A549 (cell line): ENCODE data around the gene FPR2. TPM values are rescaled to one million over a fixed set of nuclear protein-coding genes. Genes with fewer than 3 reads are reported as not detected.

Source experiments
- ATAC-seq, 2 experiments: fragments of 200-7000 bp in 1 of 2; fragments of >200 bp in 1 of 2; cut with Nextera tagmentation in 1 of 2; cut with Tn5 transposase in 1 of 2; 3 replicates each; pipeline versions ENCODE4 v1.8.0 to v1.9.1; 2018 to 2020; ENCODE audit warnings: mild to moderate bottlenecking in 1 of 2, moderate library complexity in 1 of 2
- CTCF ChIA-PET: fragments of 300-600 bp; sonication (Branson Sonifier 250); formaldehyde crosslinking; extraction: SDS; loops from one replicate; lab custom pipeline; 2021; ENCODE audit warnings: antibody characterized with exemption, inconsistent platforms; lab: Yijun Ruan, JAX
- POLR2A ChIA-PET: fragments of 350-600 bp; formaldehyde crosslinking; extraction: SDS; loops from one replicate; lab custom pipeline; 2021; ENCODE audit warnings: antibody characterized with exemption, inconsistent platforms; lab: Yijun Ruan, JAX
- DNase-seq, 2 experiments: peaks; one replicate each; pipeline versions ENCODE4 v3.0.0 to v3.0.0-alpha.2; 2011 to 2016; ENCODE audit warnings: low read depth in 1 of 2, low spot score in 1 of 2
- FAIRE-seq: peaks from 2 replicates; lab custom pipeline; 2011; peaks lifted over from hg19 to GRCh38; lab: Jason Lieb, UNC
- H3K27ac ChIP-seq, 2 experiments: fragments of >200 bp; sonication (Bioruptor Twin); formaldehyde crosslinking; 3 replicates each; pipeline ENCODE4 v1.5.1; 2016 to 2017
- H3K4me1 ChIP-seq: fragments of >200 bp; sonication (Bioruptor Twin); formaldehyde crosslinking; 3 replicates; pipeline ENCODE4 v1.6.1; 2016
- H3K4me2 ChIP-seq: fragments of >200 bp; sonication (Bioruptor Twin); formaldehyde crosslinking; 3 replicates; pipeline ENCODE4 v1.6.1; 2016
- H3K4me3 ChIP-seq: fragments of >200 bp; sonication (Bioruptor Twin); formaldehyde crosslinking; 3 replicates; pipeline ENCODE4 v1.5.1; 2016
- H3K9me3 ChIP-seq: fragments of >200 bp; sonication (Bioruptor Twin); formaldehyde crosslinking; 3 replicates; pipeline ENCODE4 v1.6.1; 2016
- BHLHE40 ChIP-seq: IDR thresholded peaks from 2 replicates; pipeline ENCODE4 v1.6.1; 2012; ENCODE audit warnings: low read depth, low read length, inconsistent platforms
- CHD4 ChIP-seq: fragments of 200-600 bp; sonication (generic); IDR thresholded peaks from 2 replicates; pipeline ENCODE4 v1.6.1; 2016; ENCODE audit warnings: antibody characterized with exemption, mild to moderate bottlenecking, borderline replicate concordance
- EHMT2 ChIP-seq: fragments of 200-600 bp; sonication (generic); IDR thresholded peaks from 2 replicates; pipeline ENCODE4 v1.6.1; 2016; ENCODE audit warnings: antibody characterized with exemption, low read depth, mild to moderate bottlenecking, moderate library complexity
- FOSL2 ChIP-seq, 2 experiments: fragments of 450-650 bp in 1 of 2; fragments of >200 bp in 1 of 2; sonication (Bioruptor Twin) in 1 of 2; formaldehyde crosslinking; IDR thresholded peaks; 2 replicates each; pipeline versions ENCODE4 v1.5.0 to v1.6.1; 2016 to 2020; ENCODE audit warnings: mild to moderate bottlenecking in 1 of 2, moderate library complexity in 1 of 2
- HMGXB4 ChIP-seq: fragments of 250-450 bp; sonication (Bioruptor Pico); IDR thresholded peaks from 2 replicates; pipeline ENCODE4 v1.5.0; 2021; ENCODE audit warnings: mild to moderate bottlenecking, moderate library complexity, borderline replicate concordance
- HOXA7 ChIP-seq: fragments of 250-450 bp; sonication (Bioruptor Pico); IDR thresholded peaks from 2 replicates; pipeline ENCODE4 v1.5.0; 2020; ENCODE audit warnings: mild to moderate bottlenecking, moderate library complexity
- HOXB13 ChIP-seq: fragments of 250-450 bp; sonication (Bioruptor Pico); IDR thresholded peaks from 2 replicates; pipeline ENCODE4 v1.5.0; 2020; ENCODE audit warnings: low read depth, mild to moderate bottlenecking, moderate library complexity
- JUNB ChIP-seq: fragments of >200 bp; sonication (Bioruptor Twin); formaldehyde crosslinking; IDR thresholded peaks from 2 replicates; pipeline ENCODE4 v1.6.1; 2016
- KDM1A ChIP-seq: fragments of 200-600 bp; sonication (generic); IDR thresholded peaks from 2 replicates; pipeline ENCODE4 v1.6.1; 2016; ENCODE audit warnings: low read depth, mild to moderate bottlenecking
- MAFK ChIP-seq: fragments of 450-650 bp; IDR thresholded peaks from 2 replicates; pipeline ENCODE4 v1.6.1; 2014; ENCODE audit not compliant: partially characterized antibody
- NPAS2 ChIP-seq: fragments of 250-450 bp; sonication (Bioruptor Pico); IDR thresholded peaks from 2 replicates; pipeline ENCODE4 v1.8.0; 2022; ENCODE audit warnings: mild to moderate bottlenecking, moderate library complexity, borderline replicate concordance
- NR3C1 ChIP-seq: fragments of >200 bp; sonication (Bioruptor Twin); formaldehyde crosslinking; IDR thresholded peaks from 3 replicates; pipeline ENCODE4 v1.6.1; 2017
- PHF8 ChIP-seq: fragments of 200-600 bp; sonication (generic); IDR thresholded peaks from 2 replicates; pipeline ENCODE4 v1.6.1; 2016; ENCODE audit warnings: low read depth, mild to moderate bottlenecking, antibody characterized with exemption, moderate library complexity, borderline replicate concordance
- POLR2A ChIP-seq: IDR thresholded peaks from 2 replicates; pipeline ENCODE4 v1.6.1; 2012; ENCODE audit warnings: mild to moderate bottlenecking, low read length
- POLR2AphosphoS2 ChIP-seq: conservative IDR thresholded peaks from 2 replicates; pipeline ENCODE4 v1.6.1; 2012; ENCODE audit warnings: low read length, improper control_type of control experiment, inconsistent platforms
- RARB ChIP-seq: fragments of 250-450 bp; sonication (Bioruptor Pico); IDR thresholded peaks from 2 replicates; pipeline ENCODE4 v1.8.0; 2021; ENCODE audit warnings: mild to moderate bottlenecking, moderate library complexity
- RCOR1 ChIP-seq: fragments of 150-350 bp; IDR thresholded peaks from 2 replicates; pipeline ENCODE4 v1.6.1; 2014; ENCODE audit warnings: antibody characterized with exemption, low read length, low read depth
- RFX5 ChIP-seq: fragments of 450-650 bp; IDR thresholded peaks from 2 replicates; pipeline ENCODE4 v1.7.1; 2014; ENCODE audit warnings: antibody characterized with exemption, mild to moderate bottlenecking, moderate library complexity
- SMC3 ChIP-seq: fragments of >200 bp; sonication (Bioruptor Twin); formaldehyde crosslinking; IDR thresholded peaks from 3 replicates; pipeline ENCODE4 v1.6.1; 2018; ENCODE audit warnings: inconsistent platforms
- TFCP2L1 ChIP-seq: fragments of 250-450 bp; sonication (Bioruptor Pico); IDR thresholded peaks from 2 replicates; pipeline ENCODE4 v1.5.0; 2021; ENCODE audit warnings: mild to moderate bottlenecking
- USF2 ChIP-seq: fragments of 450-650 bp; IDR thresholded peaks from 2 replicates; pipeline ENCODE4 v1.6.1; 2014; ENCODE audit warnings: antibody characterized with exemption
- ZC3H11A ChIP-seq: fragments of 450-650 bp; IDR thresholded peaks from 2 replicates; pipeline ENCODE4 v1.6.1; 2014; ENCODE audit warnings: antibody characterized with exemption, mild to moderate bottlenecking
- ZFP36 ChIP-seq: fragments of 450-650 bp; IDR thresholded peaks from 2 replicates; pipeline ENCODE4 v1.6.1; 2014; ENCODE audit warnings: borderline replicate concordance; ENCODE audit not compliant: partially characterized antibody
- ZSCAN20 ChIP-seq: fragments of 250-450 bp; sonication (Bioruptor Pico); IDR thresholded peaks from 2 replicates; pipeline ENCODE4 v1.8.0; 2022; ENCODE audit warnings: mild to moderate bottlenecking, moderate library complexity
- WGBS: methylation state at CpG from one replicate; pipeline ENCODE4 v1.1.6; 2017; ENCODE audit errors: missing lambda C conversion rate; 5-methylcytosine and 5-hydroxymethylcytosine counted together
- polyA plus RNA-seq, 4 experiments: library from polyadenylated mRNA; depleted of rRNA in 3 of 4; stranded (reverse); fragments of >200 nt; fragmentation: RNase III in 1 of 4; extraction: RNeasy Plus Mini Kit Qiagen cat#74134 plus additional on column Dnase treatment in 1 of 4; gene quantifications; 2 replicates in 3 of 4; 3 replicates in 1 of 4; pipeline ENCODE4 v1.2.3, GENCODE V29; 2011 to 2017
- TF ChIP-seq, protein P1 (sequence below): IDR thresholded peaks from 2 replicates; pipeline ENCODE4 v1.6.1; 2012
- TF ChIP-seq, protein P2 (sequence below): fragments of 150-350 bp; IDR thresholded peaks from 2 replicates; pipeline ENCODE4 v1.6.1; 2014; ENCODE audit warnings: low read depth, mild to moderate bottlenecking, low read length

The FPR2 gene
- polyA plus RNA-seq, 2 of the 4 experiments (the other 2 are of a cell fraction), result not detected

DNA sequence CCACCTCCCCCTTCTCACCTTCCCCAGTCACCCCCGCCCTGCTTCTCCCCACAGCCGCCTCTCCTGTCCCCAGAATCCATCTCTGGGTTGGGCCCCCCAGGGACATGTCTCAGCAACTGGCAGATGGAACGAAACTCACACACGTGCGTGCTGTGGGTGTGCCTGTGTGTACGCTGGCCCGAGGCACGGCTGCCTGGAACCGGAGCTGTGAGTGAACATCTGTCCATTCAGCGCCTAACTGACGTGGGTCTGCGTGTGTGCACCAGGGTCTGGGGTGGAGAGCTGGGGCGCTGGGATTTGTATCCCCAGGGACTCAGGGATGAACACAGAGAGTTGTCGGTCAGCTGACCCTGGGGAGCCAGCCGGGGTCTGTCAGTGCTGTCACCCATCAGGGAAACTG is 36.4 kb upstream of the FPR2 start:
- ChIA-PET CTCF (interaction anchor here (0.7 to 1.2 kb wide), 2 partner anchors 13 to 65 kb away, joined by 3 to 5 read pairs; no protein-coding TSS in a partner anchor), POLR2A (no interaction called here)
- Histone ChIP-seq H3K4me2 (no peak overlapping the region), H3K9me3 (peaks cover 42% of the 10 kb centered on the region), H3K4me1 (no peaks in the 10 kb centered on the region), H3K4me3 (no peak overlapping the region), H3K27ac (no peak overlapping the region)
- no peak for FAIRE-seq
- DNase-seq, result no peak
- no peak for ATAC-seq
- WGBS, result 29% methylated on average over 12 of the region's 15 CpGs
- no peak for TF ChIP-seq POLR2AphosphoS2
- no peak for TF ChIP-seq HOXA7
- no peak for TF ChIP-seq CHD4
- TF ChIP-seq NR3C1, result no peak
- TF ChIP-seq TFCP2L1 (CRISPR knock-in tag), result no peak
- TF ChIP-seq ZC3H11A, result no peak
- TF ChIP-seq, protein P1, sequence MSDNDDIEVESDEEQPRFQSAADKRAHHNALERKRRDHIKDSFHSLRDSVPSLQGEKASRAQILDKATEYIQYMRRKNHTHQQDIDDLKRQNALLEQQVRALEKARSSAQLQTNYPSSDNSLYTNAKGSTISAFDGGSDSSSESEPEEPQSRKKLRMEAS, result no peak
- no peak for TF ChIP-seq ZSCAN20
- TF ChIP-seq, protein P2, sequence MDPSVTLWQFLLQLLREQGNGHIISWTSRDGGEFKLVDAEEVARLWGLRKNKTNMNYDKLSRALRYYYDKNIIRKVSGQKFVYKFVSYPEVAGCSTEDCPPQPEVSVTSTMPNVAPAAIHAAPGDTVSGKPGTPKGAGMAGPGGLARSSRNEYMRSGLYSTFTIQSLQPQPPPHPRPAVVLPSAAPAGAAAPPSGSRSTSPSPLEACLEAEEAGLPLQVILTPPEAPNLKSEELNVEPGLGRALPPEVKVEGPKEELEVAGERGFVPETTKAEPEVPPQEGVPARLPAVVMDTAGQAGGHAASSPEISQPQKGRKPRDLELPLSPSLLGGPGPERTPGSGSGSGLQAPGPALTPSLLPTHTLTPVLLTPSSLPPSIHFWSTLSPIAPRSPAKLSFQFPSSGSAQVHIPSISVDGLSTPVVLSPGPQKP, result no peak
- TF ChIP-seq BHLHE40, result no peak
- no peak for TF ChIP-seq NPAS2 (CRISPR knock-in tag)
- no peak for TF ChIP-seq FOSL2 (IDR thresholded peaks at IDR 0.05)
- no peak for TF ChIP-seq FOSL2 (CRISPR knock-in tag; IDR thresholded peaks at IDR 0.05)
- TF ChIP-seq RARB (CRISPR knock-in tag), result no peak

DNA sequence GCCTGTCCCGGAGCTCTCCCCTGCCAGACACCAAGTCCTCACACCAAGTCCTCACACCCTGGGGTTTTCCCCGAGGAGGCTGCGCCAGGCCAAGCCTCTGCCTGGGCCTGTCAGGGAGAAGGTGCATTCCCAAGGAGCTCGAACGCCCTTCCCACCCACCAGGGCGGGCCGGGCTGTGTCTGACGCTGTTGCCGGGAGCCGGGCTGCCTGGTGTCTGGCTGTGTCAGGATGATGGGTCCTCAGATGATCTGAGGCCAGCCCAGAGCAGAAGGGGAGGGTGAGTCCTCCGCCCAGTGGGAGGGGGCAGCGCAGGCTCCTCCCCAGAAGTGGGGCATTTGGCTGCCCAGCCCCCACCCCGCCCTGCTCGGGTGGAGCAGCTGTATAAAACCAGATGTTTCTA is 34.9 kb upstream of the FPR2 start:
- ChIA-PET CTCF (no interaction called here), POLR2A (no interaction called here)
- WGBS, result 12% methylated on average over 7 of the region's 14 CpGs
- H3K9me3 ChIP-seq, result peaks cover 37% of the 10 kb centered on the region
- H3K4me3 ChIP-seq, result no peak overlapping the region
- H3K4me2 ChIP-seq, result no peak overlapping the region
- no peak for FAIRE-seq
- H3K4me1 ChIP-seq, result no peaks in the 10 kb centered on the region
- no peak for DNase-seq
- TF ChIP-seq SMC3 (no peak), EHMT2 (no peak), POLR2A (no peak), RFX5 (no peak), HOXB13 (no peak), PHF8 (no peak), ZSCAN20 (no peak), JUNB (no peak), USF2 (no peak), KDM1A (no peak), RCOR1 (no peak)
- ATAC-seq, result peak in 1 of 2 experiments; percentile 68; a peak in 3 of 6 replicates
- no peak overlapping the region for H3K27ac ChIP-seq

DNA sequence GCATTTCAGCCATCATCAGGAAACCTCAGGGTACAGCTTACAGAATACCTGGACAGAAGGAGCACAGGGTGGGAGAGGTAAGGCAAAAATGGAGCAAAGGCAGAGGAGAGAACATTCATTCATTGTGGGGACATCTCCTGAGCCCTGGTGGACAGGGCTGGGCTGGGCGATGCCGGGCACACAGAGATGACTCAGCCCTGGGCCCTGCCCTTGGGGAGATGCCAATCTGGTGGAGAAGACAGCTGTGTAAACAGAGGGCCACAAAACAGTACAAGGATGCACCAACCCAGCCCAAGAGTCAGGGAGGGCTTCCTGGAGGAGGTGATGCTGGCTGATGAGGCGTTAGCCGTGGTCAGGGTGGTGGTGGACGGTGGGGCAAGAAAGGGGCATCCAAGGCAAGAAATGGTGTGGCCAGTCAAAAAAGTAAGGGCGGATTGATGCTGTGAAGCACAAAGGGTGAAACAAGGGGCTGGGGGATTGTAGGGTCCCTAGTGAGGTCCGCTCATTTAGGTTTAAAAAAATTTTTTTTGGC is 33.6 kb upstream of the FPR2 start:
- Histone ChIP-seq H3K4me3 (no peak overlapping the region), H3K9me3 (peaks cover 39% of the 10 kb centered on the region), H3K27ac (no peak overlapping the region), H3K4me2 (no peak overlapping the region), H3K4me1 (no peaks in the 10 kb centered on the region)
- no peak for FAIRE-seq
- ATAC-seq, result no peak; a peak in 1 of 6 replicates
- 27% methylated on average over 7 of the region's 7 CpGs for WGBS
- DNase-seq, result no peak
- ChIA-PET POLR2A (no interaction called here), CTCF (interaction anchor here (0.8 to 1.5 kb wide), 2 partner anchors 12 to 66 kb away, joined by 3 to 5 read pairs; no protein-coding TSS in a partner anchor)
- TF ChIP-seq TFCP2L1 (CRISPR knock-in tag) (no peak), FOSL2 (IDR thresholded peaks at IDR 0.05) (no peak), FOSL2 (CRISPR knock-in tag; IDR thresholded peaks at IDR 0.05) (no peak), HMGXB4 (CRISPR knock-in tag) (no peak), MAFK (no peak), ZFP36 (peak; percentile 75), PHF8 (no peak)
